Forelimb muscle (tissue), 1 donor: ENCODE measurements around the gene CCDC9. TPM values are rescaled to one million over a fixed set of nuclear protein-coding genes. Genes with fewer than 3 reads are reported as not detected.

ENCODE experiments used
- DNase-seq: peaks from one replicate; pipeline ENCODE4 v3.0.0-alpha.2; 2013; ENCODE audit warnings: low read depth
- polyA plus RNA-seq: library from polyadenylated mRNA; unstranded; fragments of 120-200 nt; gene quantifications from one replicate; pipeline ENCODE4 v1.2.1, GENCODE V29; 2013; ENCODE audit not compliant: insufficient read length

CCDC9 gene
- polyA plus RNA-seq, result 23.8 TPM

- peak; percentile 91 for DNase-seq
Observed at GRCh38 chr19:47255879-47256692, at the start of gene CCDC9. CCDC9 (plus strand) TSS chr19:47256525; CDS start chr19:47258401, 1,876 bp downstream.

DNA sequence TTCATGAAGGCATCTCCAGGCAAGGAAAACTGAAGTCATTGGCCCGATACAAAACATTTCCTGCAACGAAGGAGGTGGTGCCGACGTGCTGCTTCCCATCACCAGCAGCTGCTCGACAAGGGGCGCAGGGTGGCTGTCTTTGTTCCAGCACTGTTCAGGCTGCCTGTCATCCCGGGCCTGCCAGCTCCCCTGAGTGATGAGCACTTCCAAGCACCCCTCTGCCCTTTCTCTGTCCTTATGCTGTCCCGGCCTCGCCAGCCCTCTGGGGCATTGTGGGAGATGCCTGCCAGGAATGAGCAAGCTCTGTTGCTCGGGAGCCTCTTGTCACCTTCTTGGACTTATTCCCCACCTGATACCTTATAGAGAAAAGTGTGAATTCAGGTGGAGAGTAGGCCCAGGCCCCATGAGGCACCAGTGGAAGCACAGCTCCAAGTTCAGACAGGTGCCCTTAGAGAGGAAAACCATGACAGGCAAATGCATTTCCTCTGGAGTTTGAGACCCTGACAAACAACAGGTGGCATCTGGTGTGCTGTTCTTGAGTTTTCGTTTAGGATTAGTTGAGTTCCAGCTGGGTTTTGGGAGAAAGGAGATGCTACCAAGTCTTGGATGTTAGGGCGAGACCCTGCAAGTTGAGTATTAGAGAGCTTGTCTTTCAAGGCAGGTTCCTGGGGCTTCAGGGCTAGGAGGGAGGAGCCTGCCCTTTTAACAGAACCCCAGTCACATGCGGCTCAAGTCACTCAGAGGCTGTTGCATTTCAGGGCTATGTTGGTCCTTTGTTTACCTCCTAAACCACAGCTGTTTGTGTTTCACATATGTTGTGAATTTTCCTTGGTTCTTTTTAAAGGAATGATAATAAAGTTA is 46.8 kb upstream of the CCDC9 start:
- no peak for DNase-seq

- no peak for DNase-seq
Observed at GRCh38 chr19:47210180-47210490, 46.2 kb upstream of the CCDC9 start.

GRCh38 chr19:47210689-47211316 is 45.5 kb upstream of the CCDC9 start:
- no peak for DNase-seq

- no peak for DNase-seq
Observed at GRCh38 chr19:47215581-47215980, 40.7 kb upstream of the CCDC9 start.

DNA sequence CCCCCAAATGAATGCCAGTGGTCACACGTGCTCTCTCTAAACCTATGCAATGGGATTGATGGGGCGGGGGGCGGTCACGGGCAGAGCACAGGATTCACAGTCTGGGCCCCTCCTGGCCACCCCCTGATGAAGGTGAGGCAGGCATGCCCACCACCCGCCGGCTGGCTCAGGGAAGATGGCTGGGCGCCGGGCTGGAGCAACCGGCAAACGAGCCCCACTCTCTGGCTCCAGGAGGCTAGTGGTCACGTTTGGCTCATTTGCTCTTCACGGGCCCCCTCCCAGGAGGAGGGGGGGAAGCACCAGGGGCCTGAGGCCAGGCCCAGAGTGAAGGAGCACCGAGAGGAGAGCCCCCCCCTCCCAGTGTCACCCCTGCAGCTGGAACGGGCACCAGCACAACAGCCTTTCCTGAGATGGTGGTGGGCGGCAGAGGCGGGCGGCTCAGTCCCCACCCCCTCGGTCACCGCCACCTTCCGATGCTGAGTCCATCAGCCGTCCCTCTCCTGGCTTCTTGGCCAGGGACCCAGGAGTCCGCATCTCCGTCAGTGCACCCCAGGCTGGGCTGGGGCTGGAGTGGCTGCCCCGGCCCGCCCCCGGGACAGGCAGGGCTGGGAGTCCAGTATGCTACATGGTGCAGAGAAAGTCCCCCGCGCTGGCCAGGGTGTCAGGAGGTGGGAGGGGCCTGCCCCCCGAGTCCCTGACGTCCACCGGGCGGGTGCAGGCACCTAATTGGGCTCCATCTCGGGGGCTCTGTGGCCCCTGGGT is 35.1 kb upstream of the CCDC9 start:
- no peak for DNase-seq

GRCh38 chr19:47221890-47222289 is 34.4 kb upstream of the CCDC9 start:
- DNase-seq, result no peak

DNA sequence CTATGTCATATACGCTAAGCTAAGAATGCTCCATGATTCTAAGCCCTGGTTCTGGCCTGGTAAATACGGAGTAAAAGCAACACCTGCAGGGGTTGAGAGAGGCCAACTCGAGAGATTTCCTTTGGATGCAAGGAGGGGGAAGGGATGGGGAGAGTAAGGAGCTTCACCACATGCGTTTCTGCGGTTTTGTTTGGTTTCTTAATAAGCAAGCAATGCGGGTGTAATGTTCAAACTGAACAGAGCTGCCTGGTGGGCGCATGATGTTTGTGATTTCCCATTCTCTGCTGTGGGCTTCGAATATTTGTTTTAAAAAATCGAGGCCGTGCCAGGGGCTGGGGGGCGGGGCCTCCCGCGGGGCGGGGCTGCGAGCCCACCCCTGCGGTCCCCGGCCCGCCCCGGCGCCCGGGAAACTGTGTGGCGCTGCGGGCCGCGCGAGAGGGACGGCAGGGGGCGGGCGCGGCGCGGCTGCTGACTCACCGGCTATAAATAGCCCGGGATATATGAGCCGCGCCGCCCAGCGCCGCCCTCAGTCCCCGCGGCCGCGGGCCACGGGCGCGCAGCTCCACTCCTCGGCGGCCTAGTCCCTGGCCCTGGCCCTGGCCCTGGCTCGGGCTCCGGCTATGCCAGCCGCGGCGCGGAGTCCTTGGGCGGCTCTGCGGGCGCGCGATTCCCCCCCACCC is 30.4 kb upstream of the CCDC9 start:
- peak; percentile 74 for DNase-seq

DNA sequence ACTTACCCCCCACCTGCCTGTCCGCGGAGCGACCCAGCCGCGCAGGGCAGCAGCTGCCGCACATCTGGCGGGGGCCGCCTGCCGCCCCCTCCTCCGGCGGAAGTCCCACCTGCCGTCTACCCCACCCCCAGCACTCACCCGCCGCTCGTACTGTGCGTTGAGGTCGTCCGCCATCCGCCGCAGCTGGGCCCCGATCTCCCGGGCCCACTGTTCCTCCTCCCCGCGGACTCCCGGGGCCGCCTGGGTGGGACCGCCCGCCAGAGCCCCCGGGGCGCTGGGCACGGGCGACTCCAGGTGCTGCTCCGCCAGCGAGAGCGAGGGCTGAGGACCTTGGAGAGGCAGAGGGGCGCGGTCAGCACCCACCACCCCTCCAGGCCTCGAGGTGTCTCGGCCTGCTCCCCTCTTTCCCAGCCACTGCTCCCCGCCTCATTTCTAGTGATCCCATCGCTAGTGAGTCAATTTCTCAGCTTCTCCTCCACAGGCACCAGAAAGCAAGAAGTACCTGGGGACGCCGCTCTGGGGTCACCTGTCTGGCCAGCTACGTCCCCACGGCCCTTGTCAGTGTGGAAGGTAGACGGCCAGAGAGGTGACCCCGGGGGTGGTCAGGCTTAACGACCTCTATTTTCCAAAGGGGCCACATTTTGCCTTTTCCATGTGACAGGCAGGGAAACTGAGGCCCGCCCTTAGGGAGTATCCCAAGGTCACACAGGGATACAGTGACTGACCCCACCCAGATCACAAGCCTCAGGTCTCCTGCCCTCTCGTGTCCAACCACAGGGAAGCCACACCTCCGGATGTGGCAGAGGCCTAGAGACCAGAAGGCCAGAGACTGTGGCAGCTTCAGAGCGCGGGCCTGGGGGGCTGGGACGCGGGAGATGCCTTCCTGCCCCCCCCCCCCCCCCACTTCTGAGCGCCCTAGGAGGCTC is 29.6 kb upstream of the CCDC9 start:
- DNase-seq, result no peak

GRCh38 chr19:47227352-47228167 is 28.8 kb upstream of the CCDC9 start:
- DNase-seq, result no peak

GRCh38 chr19:47228168-47228936 is 28.0 kb upstream of the CCDC9 start:
- no peak for DNase-seq

GRCh38 chr19:47228937-47229675 is 27.2 kb upstream of the CCDC9 start:
- no peak for DNase-seq

DNA sequence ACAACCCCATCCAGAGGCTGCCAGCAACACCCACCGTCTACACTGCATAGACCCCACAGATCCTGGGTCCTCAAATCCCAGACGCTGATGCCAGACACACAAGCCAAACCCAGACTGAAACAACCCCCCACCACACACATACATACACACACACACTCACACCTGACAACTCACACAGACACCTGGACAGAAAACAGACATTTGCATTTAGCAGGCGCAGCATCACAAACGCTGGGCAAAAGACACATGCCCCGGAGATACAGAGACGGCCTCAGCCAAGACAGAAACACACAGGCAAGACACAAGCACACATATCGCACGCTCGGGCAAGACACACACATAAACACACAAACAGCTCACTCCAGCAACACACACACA is 26.7 kb upstream of the CCDC9 start:
- DNase-seq, result no peak

DNA sequence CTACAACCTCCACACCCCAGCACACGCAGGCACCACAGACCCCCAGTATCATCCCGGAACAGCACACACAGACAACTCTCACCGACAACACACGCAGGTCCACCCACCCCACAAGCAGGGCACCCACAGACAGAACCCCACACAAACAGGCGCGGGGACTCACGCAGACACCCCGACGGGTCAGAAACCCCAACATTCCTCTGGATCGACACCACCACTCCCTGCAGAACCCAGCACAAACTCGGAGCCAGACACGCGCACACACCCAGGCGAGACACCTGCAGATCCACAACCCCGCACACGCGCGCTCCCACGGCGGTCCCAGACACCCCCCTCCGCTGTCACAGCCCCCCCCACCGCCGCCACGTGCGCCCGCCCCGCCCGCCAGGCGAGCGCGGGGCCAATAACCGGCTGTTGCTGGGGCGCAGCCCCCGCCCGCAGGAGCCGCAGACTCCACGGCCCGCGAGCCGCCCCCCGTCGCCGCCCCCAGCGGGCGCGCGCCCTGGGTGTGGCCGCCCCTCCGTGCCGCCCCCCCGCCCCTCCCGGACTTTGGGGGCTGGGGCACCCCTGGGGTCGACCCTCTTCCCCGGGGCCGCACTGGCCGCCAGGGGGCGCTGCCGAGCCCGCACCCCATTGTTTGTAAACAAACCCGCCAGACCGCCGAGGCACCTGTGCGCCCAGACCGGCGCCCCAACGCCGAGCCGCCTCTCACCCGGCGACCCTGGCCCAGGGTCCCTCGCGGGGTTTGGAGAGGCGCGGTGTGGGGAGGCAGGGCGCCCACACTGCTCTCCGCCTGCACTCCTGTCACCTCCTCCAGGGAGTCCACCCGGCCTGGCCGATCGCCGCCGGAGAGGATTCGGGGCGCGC is 26.0 kb upstream of the CCDC9 start:
- DNase-seq, result no peak

DNA sequence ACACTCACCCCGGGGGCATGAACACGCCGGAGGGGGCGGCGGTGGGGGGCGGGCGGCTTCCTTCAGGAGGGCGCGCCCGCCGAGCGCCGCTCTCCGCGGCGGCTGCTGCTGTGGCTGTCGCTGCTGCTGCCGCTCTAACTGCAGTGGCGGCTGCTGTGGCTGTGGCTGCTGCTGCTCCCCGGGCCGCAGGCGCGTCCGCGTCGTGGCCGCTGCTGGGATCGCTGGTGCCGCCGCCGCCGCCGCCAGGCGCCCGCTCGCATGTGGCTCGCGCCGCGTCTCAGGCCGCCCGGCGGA is 25.5 kb upstream of the CCDC9 start, which contains the start of gene BBC3:
TSS of gene BBC3 (minus strand) at position 279 of the 294 bp plus-strand sequence. CDS start 2,768 bp downstream, outside the sequence.
- DNase-seq, result no peak

DNA sequence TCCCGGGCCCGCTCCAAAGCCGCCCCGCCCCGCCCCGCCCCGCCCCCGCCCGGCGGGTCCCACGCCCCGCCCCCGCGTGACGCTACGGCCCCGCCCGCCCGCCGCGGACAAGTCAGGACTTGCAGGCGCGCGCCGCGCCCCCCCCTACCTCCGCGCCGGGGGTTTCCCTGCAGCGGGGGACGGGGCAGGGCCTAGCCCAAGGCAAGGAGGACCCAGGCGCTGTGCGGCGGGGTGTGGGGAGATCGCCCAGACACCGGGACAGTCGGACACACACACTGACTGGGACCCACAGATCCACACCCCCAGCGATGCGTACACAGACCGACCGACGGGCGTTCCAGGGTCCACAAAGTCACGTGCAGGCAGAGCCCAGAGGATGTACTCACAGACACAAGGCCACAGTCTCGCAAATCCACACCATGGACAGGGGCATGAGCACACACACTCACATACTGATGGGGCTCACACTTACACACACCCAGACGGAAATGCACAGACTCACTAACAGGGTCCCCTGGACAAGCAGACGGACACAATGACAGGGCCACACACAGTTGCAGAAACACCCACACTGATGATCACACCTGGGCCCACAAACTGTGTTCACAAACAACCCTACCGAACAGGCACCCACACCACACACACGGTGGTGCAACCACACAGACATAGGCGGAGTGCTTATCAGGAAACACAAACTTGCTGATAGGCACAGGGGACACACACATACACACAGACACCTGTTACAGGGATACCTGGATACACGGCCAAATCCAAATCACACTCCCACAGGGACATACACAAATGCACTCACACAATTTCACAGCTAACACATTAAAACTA is 24.9 kb upstream of the CCDC9 start:
- no peak for DNase-seq
